AG04449 (cell line): ENCODE measurements around the gene HMCN2.

Source experiments
- CTCF ChIA-PET: fragments of 350-600 bp; formaldehyde crosslinking; extraction: SDS; loops from one replicate; lab custom pipeline; 2021; ENCODE audit warnings: antibody characterized with exemption; lab: Yijun Ruan, JAX
- POLR2A ChIA-PET: fragments of 400-600, 350-600 bp; formaldehyde crosslinking; extraction: SDS; loops from one replicate; lab custom pipeline; 2020; ENCODE audit warnings: antibody characterized with exemption, inconsistent platforms; lab: Yijun Ruan, JAX
- DNase-seq: peaks from one replicate; pipeline ENCODE4 v3.0.0-alpha.2; 2010; ENCODE audit warnings: low read depth, low spot score
- H3K4me3 ChIP-seq: 2 replicates; pipeline ENCODE4 v1.5.1; 2011; ENCODE audit warnings: low read depth, mild to moderate bottlenecking, control low read depth, low read length
- CTCF ChIP-seq: IDR thresholded peaks from one replicate; pipeline ENCODE4 v1.5.1; 2011; ENCODE audit warnings: mild to moderate bottlenecking, moderate library complexity, low read length, control low read depth, inconsistent platforms; ENCODE audit not compliant: insufficient read depth; ENCODE audit errors: missing control alignments

HMCN2 gene

GRCh38 chr9:130237763-130238524 lies 27.6 kb upstream of the HMCN2 start:
- no peak overlapping the region for H3K4me3 ChIP-seq
- CTCF ChIA-PET = interaction anchor here (0.7 to 13.5 kb wide), 9 partner anchors 8 to 125 kb away, joined by 3 to 384 read pairs (median 4); no protein-coding TSS in a partner anchor
- POLR2A ChIA-PET = no interaction called here
- no peak for TF ChIP-seq CTCF
- no peak for DNase-seq

- POLR2A ChIA-PET = no interaction called here
- H3K4me3 ChIP-seq = no peak overlapping the region
- CTCF ChIA-PET = interaction anchor here (1.2 to 13.5 kb wide), 6 partner anchors 8 to 140 kb away, joined by 3 to 384 read pairs (median 20); no protein-coding TSS in a partner anchor
- TF ChIP-seq CTCF = no peak
- DNase-seq = no peak
Measured at GRCh38 chr9:130239363-130239695, 26.2 kb upstream of the HMCN2 start.

GRCh38 chr9:130239741-130240241 lies 25.8 kb upstream of the HMCN2 start:
- H3K4me3 ChIP-seq = no peak overlapping the region
- POLR2A ChIA-PET = no interaction called here
- no peak for TF ChIP-seq CTCF
- CTCF ChIA-PET = interaction anchor here (0.7 to 13.5 kb wide), 10 partner anchors 7 to 141 kb away, joined by 3 to 384 read pairs (median 4); no protein-coding TSS in a partner anchor
- DNase-seq = no peak

- ChIA-PET POLR2A (no interaction called here), CTCF (interaction anchor here (0.7 to 13.5 kb wide), 13 partner anchors 11 to 442 kb away, joined by 3 to 384 read pairs (median 3); no protein-coding TSS in a partner anchor)
- TF ChIP-seq CTCF = no peak
- no peak overlapping the region for H3K4me3 ChIP-seq
- no peak for DNase-seq
Measured at GRCh38 chr9:130240410-130241197, 25.0 kb upstream of the HMCN2 start.

- DNase-seq = no peak
- POLR2A ChIA-PET = no interaction called here
- no peak for TF ChIP-seq CTCF
- H3K4me3 ChIP-seq = no peak overlapping the region
- CTCF ChIA-PET = interaction anchor here (1.1 to 13.5 kb wide), 13 partner anchors 11 to 442 kb away, joined by 3 to 384 read pairs (median 5); no protein-coding TSS in a partner anchor
Measured at GRCh38 chr9:130241198-130241535, 24.4 kb upstream of the HMCN2 start.
